T-helper 2 cell treated with Interferon-gamma antibody and Interleukin-4, amounts not matched to agents 5 μg/mL and 100 μg/mL, for 36 hours (primary cell): ENCODE measurements around the gene BFSP1.
A peak's percentile ranks its signal among the peaks of the same experiment; 100 is the strongest.

Experiments
- DNase-seq: peaks from one replicate; pipeline ENCODE4 v3.0.0; 2021; ENCODE audit warnings: low spot score
- H3K27ac Mint-ChIP-seq: one replicate; pipeline ENCODE4 v1.8.0; 2021; ENCODE audit warnings: mild to moderate bottlenecking, mixed read lengths
- H3K27me3 Mint-ChIP-seq: one replicate; pipeline ENCODE4 v1.8.0; 2021; ENCODE audit warnings: low read depth, mixed read lengths
- H3K36me3 Mint-ChIP-seq: one replicate; pipeline ENCODE4 v1.8.0; 2021; ENCODE audit warnings: low read depth, mixed read lengths
- H3K4me1 Mint-ChIP-seq: one replicate; pipeline ENCODE4 v1.8.0; 2021; ENCODE audit warnings: low read depth, mixed read lengths
- H3K4me3 Mint-ChIP-seq: one replicate; pipeline ENCODE4 v1.8.0; 2022; ENCODE audit warnings: mild to moderate bottlenecking, moderate library complexity, mixed read lengths
- H3K9me3 Mint-ChIP-seq: one replicate; pipeline ENCODE4 v1.8.0; 2021; ENCODE audit warnings: mixed read lengths

Gene BFSP1

DNA sequence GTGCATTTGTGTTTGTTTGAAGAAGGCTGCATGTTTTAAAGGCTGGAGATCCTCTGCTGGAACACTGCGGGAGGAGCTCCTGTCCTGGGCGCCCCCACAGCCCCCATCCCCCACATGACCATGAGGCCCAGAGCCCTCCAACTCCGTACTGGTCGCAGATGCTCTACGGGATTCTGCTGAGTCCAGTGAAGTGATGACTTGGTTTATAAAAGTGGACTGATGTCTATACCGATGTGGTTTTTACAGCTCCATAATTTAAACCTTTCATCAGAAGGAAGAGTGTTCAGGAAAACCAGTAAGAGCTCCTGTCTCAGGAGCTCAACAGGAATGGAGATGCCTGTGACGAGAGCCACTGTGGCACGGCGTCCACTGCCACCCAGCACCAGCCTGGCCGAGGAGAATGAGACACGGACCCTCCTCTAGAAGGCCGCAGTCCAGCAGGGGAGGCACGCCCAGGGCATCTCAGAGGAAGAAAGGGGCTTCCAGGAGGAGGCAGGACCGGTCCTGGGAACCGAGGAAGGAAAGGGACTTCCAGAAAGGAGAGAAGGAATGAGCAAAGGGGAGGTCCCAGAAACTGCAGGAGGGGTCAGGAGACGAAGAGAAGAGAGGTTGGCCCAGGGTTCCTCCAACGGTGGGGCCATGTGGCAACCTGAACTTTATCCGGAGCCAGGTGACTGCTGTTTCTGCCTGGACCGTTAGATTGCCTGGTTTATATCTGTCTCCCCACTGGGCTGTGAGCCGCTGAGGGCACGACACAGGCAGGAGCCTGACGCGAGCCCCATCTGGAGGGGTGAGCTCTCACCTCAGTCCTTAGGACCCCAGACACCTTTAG lies 26.9 kb downstream of the BFSP1 start:
- no peak for DNase-seq
- H3K4me3 Mint-ChIP-seq: peak overlapping the region; percentile 90
- H3K36me3 Mint-ChIP-seq: no peaks in the 10 kb centered on the region
- H3K27me3 Mint-ChIP-seq: peaks cover 10% of the 10 kb centered on the region
- peaks cover 51% of the 10 kb centered on the region for H3K4me1 Mint-ChIP-seq
- H3K27ac Mint-ChIP-seq: peak overlapping the region; percentile 86
- no peaks in the 10 kb centered on the region for H3K9me3 Mint-ChIP-seq

- Mint-ChIP-seq H3K9me3 (no peaks in the 10 kb centered on the region), H3K4me1 (peaks cover 50% of the 10 kb centered on the region), H3K27me3 (peaks cover 14% of the 10 kb centered on the region), H3K27ac (peak overlapping the region; percentile 86), H3K4me3 (peak overlapping the region; percentile 90), H3K36me3 (no peaks in the 10 kb centered on the region)
- no peak for DNase-seq
Measured at GRCh38 chr20:17503301-17504065, 27.7 kb downstream of the BFSP1 start.

DNA sequence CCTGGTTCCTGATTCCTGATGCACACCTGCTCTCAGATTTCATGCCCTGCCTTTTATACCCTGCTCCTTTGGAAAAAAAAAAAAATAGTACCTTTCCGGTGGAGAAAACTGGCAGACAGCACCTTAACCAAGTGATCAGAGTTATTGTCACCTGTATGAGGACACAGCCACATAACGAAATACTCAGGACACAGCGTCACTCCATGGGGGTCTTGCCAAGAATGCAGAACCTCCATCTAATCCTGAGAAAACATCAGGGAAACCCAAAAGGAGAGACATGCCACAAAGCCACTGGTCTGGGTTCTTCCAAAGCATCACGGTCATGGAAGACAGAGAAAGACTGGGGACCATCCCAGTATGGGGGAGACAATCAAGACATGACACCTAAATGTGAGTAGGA lies 29.1 kb downstream of the BFSP1 start:
- Mint-ChIP-seq H3K4me1 (peaks cover 37% of the 10 kb centered on the region), H3K4me3 (no peak overlapping the region)
- no peak for DNase-seq

DNA sequence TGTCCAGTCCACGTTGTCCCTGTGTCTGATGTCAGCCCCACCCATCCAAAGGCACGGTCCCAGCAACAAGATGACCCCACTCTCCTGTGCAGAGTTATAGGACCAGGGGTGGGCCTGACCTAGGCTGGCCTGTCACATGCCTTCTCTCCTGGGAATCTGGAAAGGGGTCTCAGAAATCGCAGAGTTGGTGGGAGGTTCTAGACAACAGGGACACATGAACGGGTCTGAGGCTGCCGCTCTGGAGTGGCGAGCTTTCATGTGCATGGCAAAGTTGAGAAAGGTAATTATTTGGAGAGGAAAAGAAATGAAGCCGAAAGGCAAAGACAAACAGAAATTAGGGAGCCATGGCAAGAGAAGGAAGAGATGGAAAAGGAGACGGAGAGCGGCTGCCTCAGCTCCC lies 29.5 kb downstream of the BFSP1 start:
- peak overlapping the region; percentile 17 for H3K27ac Mint-ChIP-seq
- no peak for DNase-seq
- H3K4me1 Mint-ChIP-seq: peaks cover 33% of the 10 kb centered on the region
- H3K27me3 Mint-ChIP-seq: peaks cover 12% of the 10 kb centered on the region
- H3K9me3 Mint-ChIP-seq: no peaks in the 10 kb centered on the region
- no peak overlapping the region for H3K4me3 Mint-ChIP-seq
- H3K36me3 Mint-ChIP-seq: no peaks in the 10 kb centered on the region

More for the DNA sequence above, 29.1 kb downstream of the BFSP1 start:
- peaks cover 9% of the 10 kb centered on the region for H3K27me3 Mint-ChIP-seq
- H3K27ac Mint-ChIP-seq: no peak overlapping the region
- no peaks in the 10 kb centered on the region for H3K36me3 Mint-ChIP-seq
- H3K9me3 Mint-ChIP-seq: no peaks in the 10 kb centered on the region

DNA sequence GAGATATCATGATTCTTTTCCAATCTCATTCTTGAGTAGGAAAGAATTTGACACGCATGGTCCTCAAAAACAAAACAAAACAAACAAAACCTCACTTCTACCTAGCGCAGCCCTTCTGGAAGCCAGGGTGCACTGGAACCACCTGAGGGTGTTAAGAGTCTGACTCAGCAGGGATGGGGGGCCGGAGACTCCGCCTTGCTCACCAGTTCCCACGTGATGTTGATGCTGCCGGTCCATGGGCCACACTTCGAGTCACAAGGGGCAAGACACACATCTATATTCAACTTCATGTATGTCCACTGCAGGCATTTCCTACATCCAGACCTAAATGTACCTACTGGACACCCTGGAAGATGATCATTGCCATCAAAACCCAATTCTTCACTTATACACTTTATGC lies 30.4 kb downstream of the BFSP1 start:
- H3K36me3 Mint-ChIP-seq: no peaks in the 10 kb centered on the region
- no peak overlapping the region for H3K27ac Mint-ChIP-seq
- H3K4me3 Mint-ChIP-seq: no peak overlapping the region
- H3K27me3 Mint-ChIP-seq: peaks cover 12% of the 10 kb centered on the region
- DNase-seq: no peak
- no peaks in the 10 kb centered on the region for H3K9me3 Mint-ChIP-seq
- H3K4me1 Mint-ChIP-seq: peaks cover 28% of the 10 kb centered on the region

DNA sequence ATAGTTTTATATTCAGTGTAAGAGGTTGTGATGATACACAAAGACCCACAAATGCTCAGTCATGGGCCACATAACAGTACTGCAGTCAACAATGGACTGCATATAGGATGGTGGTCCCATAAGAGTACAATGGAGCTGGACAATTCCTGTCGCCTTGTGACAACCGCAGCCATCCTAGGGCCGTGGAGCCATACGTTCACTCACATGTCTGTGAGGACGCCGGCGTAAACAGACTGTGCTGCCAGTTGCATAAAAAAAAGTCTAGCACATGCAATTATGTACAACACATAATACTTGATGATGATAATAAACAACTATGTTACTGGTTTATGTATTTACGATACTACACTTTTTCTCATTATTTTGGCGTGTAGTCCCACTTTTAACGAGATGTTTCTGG lies 30.9 kb downstream of the BFSP1 start:
- Mint-ChIP-seq H3K4me1 (peaks cover 23% of the 10 kb centered on the region), H3K4me3 (no peak overlapping the region), H3K27ac (no peak overlapping the region)

DNA sequence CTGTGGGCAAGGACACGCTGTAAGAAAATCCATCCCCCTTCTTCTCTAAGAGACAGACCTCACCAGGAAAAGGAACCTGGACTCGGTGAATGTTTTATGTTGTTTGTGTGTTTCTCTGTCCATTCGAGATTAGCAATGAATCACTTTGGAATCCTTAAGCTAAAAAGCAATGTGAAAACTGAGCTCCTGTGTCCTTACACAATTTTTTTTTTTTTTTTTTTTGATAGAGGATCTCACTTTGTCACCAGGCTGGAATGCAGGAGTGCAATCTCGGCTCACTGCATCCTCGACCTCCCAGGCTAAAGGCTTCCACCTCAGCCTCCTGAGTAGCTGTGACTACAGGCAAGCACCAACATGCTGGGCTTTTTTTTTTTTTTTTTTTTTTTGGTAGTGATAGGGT lies 32.1 kb downstream of the BFSP1 start:
- H3K27ac Mint-ChIP-seq: no peak overlapping the region

More for the DNA sequence above, 30.9 kb downstream of the BFSP1 start:
- Mint-ChIP-seq H3K9me3 (no peaks in the 10 kb centered on the region), H3K27me3 (peaks cover 12% of the 10 kb centered on the region), H3K36me3 (no peaks in the 10 kb centered on the region)
- no peak for DNase-seq

GRCh38 chr20:17498641-17499040 lies 32.5 kb downstream of the BFSP1 start:
- H3K9me3 Mint-ChIP-seq: no peaks in the 10 kb centered on the region
- peaks cover 14% of the 10 kb centered on the region for H3K27me3 Mint-ChIP-seq
- H3K36me3 Mint-ChIP-seq: no peaks in the 10 kb centered on the region
- DNase-seq: no peak
- no peak overlapping the region for H3K4me3 Mint-ChIP-seq
- H3K4me1 Mint-ChIP-seq: peaks cover 7% of the 10 kb centered on the region
- H3K27ac Mint-ChIP-seq: no peak overlapping the region

More for the DNA sequence above, 32.1 kb downstream of the BFSP1 start:
- peaks cover 12% of the 10 kb centered on the region for H3K27me3 Mint-ChIP-seq
- H3K36me3 Mint-ChIP-seq: no peaks in the 10 kb centered on the region
- no peak for DNase-seq
- H3K4me1 Mint-ChIP-seq: peaks cover 11% of the 10 kb centered on the region
- no peak overlapping the region for H3K4me3 Mint-ChIP-seq
- no peaks in the 10 kb centered on the region for H3K9me3 Mint-ChIP-seq

DNA sequence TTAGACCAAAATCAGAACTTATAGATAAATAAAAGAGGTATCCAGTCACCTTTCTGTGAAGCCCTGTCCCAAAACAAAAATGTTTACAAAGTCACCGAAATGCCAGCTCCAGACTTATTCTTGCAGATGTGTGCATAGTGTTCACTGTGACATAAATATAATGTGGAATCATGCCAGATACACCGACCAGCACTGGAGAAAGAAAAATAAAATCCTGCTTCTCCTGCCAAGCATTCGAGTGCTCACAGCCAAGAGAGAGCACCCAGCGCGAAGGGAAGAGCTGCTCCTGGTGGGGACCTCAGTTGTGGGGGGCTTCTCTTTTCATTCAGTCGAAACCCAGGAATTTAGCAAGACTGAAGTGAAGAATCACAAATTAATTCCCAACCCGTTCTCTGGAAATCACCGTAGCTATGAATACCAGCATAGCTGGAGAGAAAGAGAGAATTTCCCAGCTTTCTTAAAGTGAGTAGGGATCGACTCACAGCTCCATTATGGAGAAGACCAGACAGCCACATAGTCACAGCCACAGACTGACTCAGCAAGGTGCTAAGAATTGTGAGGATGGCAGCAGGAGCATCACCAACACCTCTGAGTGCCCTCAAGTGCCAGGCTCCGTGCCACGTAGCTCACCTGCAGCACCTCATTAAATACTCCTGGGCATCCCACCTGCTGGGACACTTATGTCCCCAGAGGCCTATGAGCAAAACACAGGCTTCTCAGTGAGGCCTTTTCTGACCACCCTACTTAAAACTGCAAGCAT lies 33.2 kb downstream of the BFSP1 start:
- H3K9me3 Mint-ChIP-seq: no peaks in the 10 kb centered on the region
- no peak for DNase-seq
- H3K4me3 Mint-ChIP-seq: no peak overlapping the region
- peaks cover 14% of the 10 kb centered on the region for H3K27me3 Mint-ChIP-seq
- H3K36me3 Mint-ChIP-seq: no peaks in the 10 kb centered on the region
- no peak overlapping the region for H3K27ac Mint-ChIP-seq
- H3K4me1 Mint-ChIP-seq: peaks cover 3% of the 10 kb centered on the region

DNA sequence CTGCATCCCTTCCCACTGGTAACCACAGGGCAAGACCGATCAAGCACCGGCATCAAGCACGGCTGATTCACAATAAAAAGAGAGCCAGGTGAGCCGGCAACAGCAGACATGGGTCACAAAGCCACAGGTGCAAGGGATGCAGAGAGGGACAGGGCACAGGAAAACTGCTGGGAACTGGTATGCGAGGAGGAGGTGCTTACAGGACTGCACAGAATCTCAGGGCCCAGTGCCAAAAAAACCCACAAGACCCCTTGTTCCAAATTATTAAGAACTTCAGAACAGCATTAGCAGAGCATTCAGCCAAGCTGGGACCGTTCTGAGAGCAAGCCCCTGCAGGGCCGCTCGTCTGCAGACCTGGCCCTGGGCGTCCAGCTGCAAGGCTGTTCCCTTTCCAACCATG lies 35.4 kb downstream of the BFSP1 start:
- no peaks in the 10 kb centered on the region for H3K36me3 Mint-ChIP-seq
- H3K27ac Mint-ChIP-seq: no peak overlapping the region
- no peak for DNase-seq
- no peak overlapping the region for H3K4me3 Mint-ChIP-seq
- H3K4me1 Mint-ChIP-seq: no peaks in the 10 kb centered on the region
- no peaks in the 10 kb centered on the region for H3K9me3 Mint-ChIP-seq
- H3K27me3 Mint-ChIP-seq: peaks cover 10% of the 10 kb centered on the region

DNA sequence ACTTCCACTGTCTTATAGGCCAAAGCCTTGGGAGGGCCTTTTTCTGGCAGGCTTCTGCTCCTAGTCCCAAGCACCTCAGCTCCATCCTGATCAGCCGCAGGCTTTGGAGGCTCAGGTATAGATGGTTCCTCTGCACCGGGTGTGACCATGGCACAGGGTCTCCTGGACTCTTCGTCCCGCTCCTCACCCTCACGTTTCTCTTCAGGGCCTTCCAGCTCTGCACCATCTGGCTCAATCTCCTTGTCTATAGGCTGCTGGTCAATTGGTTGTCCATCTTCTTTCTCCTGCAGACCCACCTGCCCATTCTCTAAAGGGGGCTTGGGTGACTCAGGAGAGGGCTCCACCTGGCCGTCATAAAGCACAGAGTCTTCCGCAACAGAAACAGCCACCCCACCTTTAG lies 37.0 kb downstream of the BFSP1 start:
- H3K4me1 Mint-ChIP-seq: no peaks in the 10 kb centered on the region
- no peak overlapping the region for H3K4me3 Mint-ChIP-seq
- H3K9me3 Mint-ChIP-seq: no peaks in the 10 kb centered on the region
- DNase-seq: no peak
- H3K36me3 Mint-ChIP-seq: no peaks in the 10 kb centered on the region
- H3K27ac Mint-ChIP-seq: peak overlapping the region; percentile 21
- peaks cover 9% of the 10 kb centered on the region for H3K27me3 Mint-ChIP-seq

DNA sequence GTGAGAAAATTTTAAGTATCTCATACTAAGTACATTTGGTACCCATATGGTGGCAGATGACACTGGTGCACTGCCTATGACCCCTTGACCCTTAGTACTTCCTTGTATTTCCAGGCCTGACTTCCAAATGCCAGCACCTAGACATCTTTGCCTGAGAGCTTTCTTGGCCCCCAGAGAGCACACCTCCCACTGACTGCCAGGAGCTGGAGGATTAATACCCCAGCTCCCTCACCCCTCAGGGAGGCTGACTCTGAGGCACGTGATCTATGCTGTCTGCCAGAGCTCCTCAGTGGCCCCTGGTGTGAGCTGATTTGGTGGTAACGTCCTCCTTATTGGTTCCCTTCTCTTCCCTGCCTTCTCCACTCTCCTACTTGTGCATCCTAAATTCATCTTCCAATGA lies 38.0 kb downstream of the BFSP1 start:
- H3K27me3 Mint-ChIP-seq: peaks cover 5% of the 10 kb centered on the region
- H3K27ac Mint-ChIP-seq: no peak overlapping the region
- no peak for DNase-seq
- H3K4me1 Mint-ChIP-seq: no peaks in the 10 kb centered on the region
- no peaks in the 10 kb centered on the region for H3K9me3 Mint-ChIP-seq
- no peak overlapping the region for H3K4me3 Mint-ChIP-seq
- no peaks in the 10 kb centered on the region for H3K36me3 Mint-ChIP-seq

GRCh38 chr20:17491488-17491887 lies 39.7 kb downstream of the BFSP1 start:
- no peak overlapping the region for H3K27ac Mint-ChIP-seq
- H3K4me3 Mint-ChIP-seq: no peak overlapping the region
- H3K9me3 Mint-ChIP-seq: no peaks in the 10 kb centered on the region
- H3K36me3 Mint-ChIP-seq: no peaks in the 10 kb centered on the region
- DNase-seq: no peak
- peaks cover 2% of the 10 kb centered on the region for H3K27me3 Mint-ChIP-seq
- no peaks in the 10 kb centered on the region for H3K4me1 Mint-ChIP-seq

DNA sequence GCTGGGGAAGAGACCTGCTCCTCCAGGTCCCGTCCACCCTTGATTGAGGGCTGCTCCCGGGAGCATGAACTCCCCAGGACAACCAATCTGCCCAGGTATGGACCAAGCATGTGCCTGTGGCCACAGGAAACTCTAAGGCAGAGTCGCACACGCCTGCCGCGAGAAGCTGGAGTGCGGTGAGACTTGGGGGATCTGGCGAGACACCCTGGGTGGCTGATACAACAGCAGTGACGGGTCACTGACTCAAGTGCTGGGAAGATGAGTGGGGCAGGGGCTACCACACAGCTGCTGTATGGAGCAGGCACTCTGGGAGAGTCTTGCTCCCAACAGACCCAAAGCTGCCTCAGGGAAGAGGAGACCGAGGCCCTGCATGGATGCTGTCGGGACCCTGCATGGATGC lies 40.1 kb downstream of the BFSP1 start:
- DNase-seq: no peak
- Mint-ChIP-seq H3K27ac (no peak overlapping the region), H3K9me3 (no peaks in the 10 kb centered on the region), H3K36me3 (no peaks in the 10 kb centered on the region), H3K27me3 (peaks cover 4% of the 10 kb centered on the region), H3K4me3 (no peak overlapping the region), H3K4me1 (no peaks in the 10 kb centered on the region)
